Skeletal muscle tissue (tissue), 4 donors: ENCODE measurements around the gene OXTR. TPM values are rescaled to one million over a fixed set of nuclear protein-coding genes. Genes with fewer than 3 reads are reported as not detected.
A peak's percentile ranks its signal among the peaks of the same experiment; 100 is the strongest.

Experiments
- H3K27ac ChIP-seq: one replicate; pipeline ENCODE4 v1.7.0; 2013; ENCODE audit warnings: mild to moderate bottlenecking, low read depth, low read length, inconsistent platforms
- H3K27me3 ChIP-seq, 3 donors: one replicate each; pipeline ENCODE4 v1.7.0; 2013; ENCODE audit warnings: low read length in 3 of 3; ENCODE audit not compliant: control insufficient read depth in 3 of 3, insufficient read depth in 3 of 3
- H3K36me3 ChIP-seq, 3 donors: one replicate each; pipeline ENCODE4 v1.7.0; 2013; ENCODE audit warnings: low read length in 3 of 3; ENCODE audit not compliant: control insufficient read depth in 3 of 3, insufficient read depth in 3 of 3
- H3K4me1 ChIP-seq, 3 donors: one replicate each; pipeline ENCODE4 v1.7.0; 2013; ENCODE audit warnings: low read length in 3 of 3, mild to moderate bottlenecking in 3 of 3; ENCODE audit not compliant: control insufficient read depth in 3 of 3, insufficient read depth in 3 of 3
- H3K4me3 ChIP-seq, 3 donors: one replicate each; pipeline ENCODE4 v1.7.0; 2013; ENCODE audit warnings: low read length in 3 of 3
- H3K9ac ChIP-seq, 3 donors: one replicate each; pipeline ENCODE4 v1.7.0; 2013; ENCODE audit warnings: low read length in 3 of 3, mild to moderate bottlenecking in 3 of 3, moderate library complexity in 2 of 3, low read depth in 1 of 3
- H3K9me3 ChIP-seq, 3 donors: one replicate each; pipeline ENCODE4 v1.7.0; 2013; ENCODE audit warnings: low read length in 3 of 3; ENCODE audit not compliant: control insufficient read depth in 3 of 3
- total RNA-seq: library from RNA; depleted of rRNA; stranded (reverse); fragments of >200 nt; gene quantifications from one replicate; pipeline ENCODE4 v1.2.3, GENCODE V29; 2014
- donor health status: Osteomylitis.

OXTR gene
- total RNA-seq, 1 donor from 2014 or later = 0.52 TPM

GRCh38 chr3:8760091-8760490 lies 9.3 kb downstream of the OXTR start:
- Histone ChIP-seq H3K27me3 (no peaks in the 10 kb centered on the region), H3K9me3 (no peaks in the 10 kb centered on the region), H3K9ac (no peak overlapping the region), H3K4me1 (peaks cover 31 to 42% (median 31%) of the 10 kb centered on the region in 3 donors), H3K4me3 (no peak overlapping the region), H3K36me3 (no peaks in the 10 kb centered on the region), H3K27ac (no peak overlapping the region)

- H3K27ac ChIP-seq = no peak overlapping the region
- H3K9me3 ChIP-seq = no peaks in the 10 kb centered on the region
- H3K36me3 ChIP-seq = no peaks in the 10 kb centered on the region
- H3K4me1 ChIP-seq = peaks cover 31 to 42% (median 31%) of the 10 kb centered on the region in 3 donors
- no peak overlapping the region for H3K4me3 ChIP-seq
- no peak overlapping the region for H3K9ac ChIP-seq
- H3K27me3 ChIP-seq = no peaks in the 10 kb centered on the region
These were observed 10.2 kb downstream of the OXTR start for GRCh38 chr3:8759038-8759707.

GRCh38 chr3:8757551-8758518 lies 11.6 kb downstream of the OXTR start:
- peak overlapping the region; percentile 76 for H3K27ac ChIP-seq
- H3K9ac ChIP-seq = peak overlapping the region; percentile 57 to 77 (median 60)
- H3K4me3 ChIP-seq = peak overlapping the region; percentile 26 to 60 (median 45)
- no peaks in the 10 kb centered on the region for H3K9me3 ChIP-seq
- no peaks in the 10 kb centered on the region for H3K27me3 ChIP-seq
- H3K4me1 ChIP-seq = peaks cover 31 to 43% (median 31%) of the 10 kb centered on the region in 3 donors
- H3K36me3 ChIP-seq = peaks cover 0 to 2% (median 1%) of the 10 kb centered on the region in 3 donors

- Histone ChIP-seq H3K27ac (no peak overlapping the region), H3K9ac (peak overlapping the region in 1 of 3 donors; percentile 25)
These were observed 12.7 kb downstream of the OXTR start for GRCh38 chr3:8756671-8757070.

GRCh38 chr3:8755564-8756237 lies 13.7 kb downstream of the OXTR start:
- H3K4me3 ChIP-seq = no peak overlapping the region
- no peaks in the 10 kb centered on the region for H3K27me3 ChIP-seq
- no peak overlapping the region for H3K9ac ChIP-seq
- no peak overlapping the region for H3K27ac ChIP-seq
- peaks cover 0 to 7% (median 2%) of the 10 kb centered on the region in 3 donors for H3K36me3 ChIP-seq
- no peaks in the 10 kb centered on the region for H3K9me3 ChIP-seq
- H3K4me1 ChIP-seq = peaks cover 27 to 41% (median 29%) of the 10 kb centered on the region in 3 donors

More at GRCh38 chr3:8756671-8757070, 12.7 kb downstream of the OXTR start:
- Histone ChIP-seq H3K4me3 (no peak overlapping the region), H3K4me1 (peaks cover 31 to 45% (median 31%) of the 10 kb centered on the region in 3 donors), H3K9me3 (no peaks in the 10 kb centered on the region), H3K27me3 (no peaks in the 10 kb centered on the region), H3K36me3 (peaks cover 0 to 7% (median 2%) of the 10 kb centered on the region in 3 donors)

GRCh38 chr3:8755097-8755496 lies 14.3 kb downstream of the OXTR start:
- Histone ChIP-seq H3K9ac (no peak overlapping the region), H3K4me1 (peaks cover 23 to 36% (median 24%) of the 10 kb centered on the region in 3 donors), H3K36me3 (peaks cover 0 to 7% (median 2%) of the 10 kb centered on the region in 3 donors), H3K9me3 (no peaks in the 10 kb centered on the region), H3K4me3 (no peak overlapping the region), H3K27ac (no peak overlapping the region), H3K27me3 (no peaks in the 10 kb centered on the region)

GRCh38 chr3:8752832-8753231 lies 16.6 kb downstream of the OXTR start:
- H3K27ac ChIP-seq = no peak overlapping the region
- H3K9me3 ChIP-seq = no peaks in the 10 kb centered on the region
- peaks cover 0 to 7% (median 3%) of the 10 kb centered on the region in 3 donors for H3K36me3 ChIP-seq
- H3K27me3 ChIP-seq = no peaks in the 10 kb centered on the region
- no peak overlapping the region for H3K9ac ChIP-seq
- H3K4me3 ChIP-seq = no peak overlapping the region
- H3K4me1 ChIP-seq = peaks cover 11 to 23% (median 14%) of the 10 kb centered on the region in 3 donors

GRCh38 chr3:8749316-8749715 lies 20.1 kb downstream of the OXTR start:
- Histone ChIP-seq H3K4me1 (peaks cover 4 to 26% (median 7%) of the 10 kb centered on the region in 3 donors), H3K27me3 (no peaks in the 10 kb centered on the region), H3K36me3 (peaks cover 8 to 17% (median 16%) of the 10 kb centered on the region in 3 donors), H3K9me3 (no peaks in the 10 kb centered on the region), H3K9ac (no peak overlapping the region), H3K27ac (no peak overlapping the region), H3K4me3 (no peak overlapping the region)

- Histone ChIP-seq H3K36me3 (peaks cover 8 to 14% (median 11%) of the 10 kb centered on the region in 3 donors), H3K27me3 (no peaks in the 10 kb centered on the region), H3K27ac (no peak overlapping the region), H3K4me3 (no peak overlapping the region), H3K4me1 (peaks cover 17 to 41% (median 19%) of the 10 kb centered on the region in 3 donors), H3K9me3 (no peaks in the 10 kb centered on the region), H3K9ac (no peak overlapping the region)
These were observed 22.6 kb downstream of the OXTR start for GRCh38 chr3:8746780-8747345.
